B cell (primary cell): ENCODE results near the gene TRMU.

Experiments
- EZH2 ChIP-seq: IDR thresholded peaks from 2 replicates; pipeline ENCODE4 v1.6.1; 2012; ENCODE audit warnings: borderline replicate concordance, low read depth, mild to moderate bottlenecking, moderate library complexity, low read length; ENCODE audit not compliant: insufficient read depth, poor library complexity, severe bottlenecking
- TF ChIP-seq, protein P1 (sequence below): fragments of 200-600 bp; IDR thresholded peaks from one replicate; pipeline ENCODE4 v1.8.0; 2022; ENCODE audit warnings: antibody characterized with exemption, mild to moderate bottlenecking

DNA sequence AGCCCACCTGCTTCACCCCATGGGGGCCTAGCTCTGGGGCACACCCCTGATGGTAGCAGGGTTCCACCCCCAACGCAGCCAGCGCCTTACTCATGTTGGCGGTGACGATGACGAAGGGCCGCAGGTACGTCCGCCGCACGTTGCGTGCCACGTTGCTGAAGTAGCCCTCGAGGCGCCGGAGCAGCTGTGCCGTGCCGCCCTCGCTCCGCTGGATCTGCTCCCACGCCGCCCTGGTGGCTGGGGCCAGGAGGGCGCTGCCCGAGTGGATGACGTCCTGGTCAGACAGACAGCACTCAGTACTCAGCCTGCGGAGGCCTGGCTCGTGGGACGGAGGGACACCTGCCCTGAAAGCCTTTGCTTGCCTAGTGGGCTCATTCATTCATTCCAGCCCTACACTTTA, 50.8 kb downstream of the TRMU start:
- TF ChIP-seq, protein P1, sequence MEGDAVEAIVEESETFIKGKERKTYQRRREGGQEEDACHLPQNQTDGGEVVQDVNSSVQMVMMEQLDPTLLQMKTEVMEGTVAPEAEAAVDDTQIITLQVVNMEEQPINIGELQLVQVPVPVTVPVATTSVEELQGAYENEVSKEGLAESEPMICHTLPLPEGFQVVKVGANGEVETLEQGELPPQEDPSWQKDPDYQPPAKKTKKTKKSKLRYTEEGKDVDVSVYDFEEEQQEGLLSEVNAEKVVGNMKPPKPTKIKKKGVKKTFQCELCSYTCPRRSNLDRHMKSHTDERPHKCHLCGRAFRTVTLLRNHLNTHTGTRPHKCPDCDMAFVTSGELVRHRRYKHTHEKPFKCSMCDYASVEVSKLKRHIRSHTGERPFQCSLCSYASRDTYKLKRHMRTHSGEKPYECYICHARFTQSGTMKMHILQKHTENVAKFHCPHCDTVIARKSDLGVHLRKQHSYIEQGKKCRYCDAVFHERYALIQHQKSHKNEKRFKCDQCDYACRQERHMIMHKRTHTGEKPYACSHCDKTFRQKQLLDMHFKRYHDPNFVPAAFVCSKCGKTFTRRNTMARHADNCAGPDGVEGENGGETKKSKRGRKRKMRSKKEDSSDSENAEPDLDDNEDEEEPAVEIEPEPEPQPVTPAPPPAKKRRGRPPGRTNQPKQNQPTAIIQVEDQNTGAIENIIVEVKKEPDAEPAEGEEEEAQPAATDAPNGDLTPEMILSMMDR, result no peak
- no peak for TF ChIP-seq EZH2
